HepG2 (cell line): Measurements from ENCODE around the gene SPINT4. TPM values are rescaled to one million over a fixed set of nuclear protein-coding genes. Genes with fewer than 3 reads are reported as not detected.

Experiments
- ATAC-seq: fragments of 200-7000 bp; cut with Tn5 transposase; 3 replicates; pipeline ENCODE4 v1.9.1; 2020; ENCODE audit warnings: mild to moderate bottlenecking, moderate library complexity
- BruUV-seq: library from RNA; stranded (reverse); fragments of 400-500 nt; replicated peaks from 2 replicates; lab custom pipeline; 2021; lab: Mats Ljungman, UMichigan
- CTCF ChIA-PET: fragments of 300-600 bp; formaldehyde crosslinking; extraction: SDS; loops from one replicate; lab custom pipeline; 2021; ENCODE audit warnings: low total read pairs, inconsistent platforms, low intra/inter-chr PET ratio; lab: Yijun Ruan, JAX
- POLR2A ChIA-PET: fragments of 350-600 bp; sonication (Branson Sonifier 250); formaldehyde crosslinking; loops from one replicate; lab custom pipeline; 2020; ENCODE audit warnings: antibody characterized with exemption, inconsistent platforms; lab: Yijun Ruan, JAX
- DNase-seq: peaks from one replicate; pipeline ENCODE4 v3.0.0-alpha.2; 2015; ENCODE audit warnings: low spot score
- FAIRE-seq: peaks from 3 replicates; lab custom pipeline; 2011; peaks lifted over from hg19 to GRCh38; lab: Jason Lieb, UNC
- H2AFZ ChIP-seq: one replicate; pipeline ENCODE4 v1.6.1; 2011; ENCODE audit warnings: low read length, inconsistent platforms
- H3K27ac ChIP-seq: fragments of 300-600 bp; 3 replicates; pipeline ENCODE4 v1.8.0; 2011; ENCODE audit warnings: mixed run types, mild to moderate bottlenecking, mixed read lengths, low read length, inconsistent platforms; ENCODE audit not compliant: insufficient read depth; ENCODE audit errors: extremely low read length
- H3K27me3 ChIP-seq, 2 experiments: fragments of 200-600 bp in 1 of 2; 2 replicates in 1 of 2; 3 replicates in 1 of 2; pipeline versions ENCODE4 v1.6.0 to v1.8.0; 2011; ENCODE audit warnings: low read length in 2 of 2, mild to moderate bottlenecking in 2 of 2, moderate library complexity in 2 of 2, inconsistent platforms in 1 of 2; ENCODE audit not compliant: insufficient read depth in 2 of 2, control insufficient read depth in 1 of 2
- H3K36me3 ChIP-seq, 2 experiments: fragments of 200-600 bp in 1 of 2; replicated peaks in 1 of 2; 2 replicates in 1 of 2; 3 replicates in 1 of 2; pipeline versions ENCODE4 v1.5.1 to v1.8.0; 2011; ENCODE audit warnings: low read length in 2 of 2, inconsistent platforms in 1 of 2; ENCODE audit not compliant: insufficient read depth in 2 of 2, control insufficient read depth in 1 of 2
- H3K4me1 ChIP-seq: 2 replicates; pipeline ENCODE4 v1.5.1; 2012; ENCODE audit warnings: low read length, inconsistent platforms; ENCODE audit not compliant: insufficient read depth
- H3K4me2 ChIP-seq: 2 replicates; pipeline ENCODE4 v1.6.0; 2011; ENCODE audit warnings: low read depth, low read length, inconsistent platforms
- H3K4me3 ChIP-seq, 3 experiments: fragments of 200-600 bp in 1 of 3; sonication (generic), shearing (Covaris generic) in 1 of 3; replicated peaks in 1 of 3; 2 replicates each; pipeline ENCODE4 v1.5.1; 2011 to 2016; ENCODE audit warnings: low read length in 3 of 3, inconsistent platforms in 2 of 3, low read depth in 2 of 3, mild to moderate bottlenecking in 2 of 3, control low read depth in 1 of 3, mixed read lengths in 1 of 3; ENCODE audit not compliant: insufficient read depth in 1 of 3
- H3K79me2 ChIP-seq: one replicate; pipeline ENCODE4 v1.6.1; 2011; ENCODE audit warnings: low read length, inconsistent platforms; ENCODE audit not compliant: insufficient read depth
- H3K9ac ChIP-seq: 2 replicates; pipeline ENCODE4 v1.6.0; 2011; ENCODE audit warnings: mild to moderate bottlenecking, low read depth, low read length, inconsistent platforms; ENCODE audit not compliant: insufficient read depth
- H3K9me3 ChIP-seq: 2 replicates; pipeline ENCODE4 v1.5.1; 2012; ENCODE audit warnings: mild to moderate bottlenecking, low read length
- H4K20me1 ChIP-seq: 2 replicates; pipeline ENCODE4 v1.6.0; 2011; ENCODE audit warnings: inconsistent platforms, mild to moderate bottlenecking, low read length, moderate library complexity; ENCODE audit not compliant: insufficient read depth
- ELF4 ChIP-seq: sonication (generic); formaldehyde crosslinking; IDR thresholded peaks from 2 replicates; pipeline ENCODE4 v1.5.0; 2020; ENCODE audit warnings: missing genetic modification reagents, mild to moderate bottlenecking, moderate library complexity, borderline replicate concordance
- FOXJ3 ChIP-seq: sonication (generic); formaldehyde crosslinking; IDR thresholded peaks from 2 replicates; pipeline ENCODE4 v1.4.0; 2020; ENCODE audit warnings: missing genetic modification reagents, mild to moderate bottlenecking, borderline replicate concordance
- KLF13 ChIP-seq: sonication (generic); formaldehyde crosslinking; IDR thresholded peaks from 2 replicates; pipeline ENCODE4 v1.4.0; 2020; ENCODE audit warnings: mild to moderate bottlenecking, missing genetic modification reagents
- MED8 ChIP-seq: sonication (generic); formaldehyde crosslinking; IDR thresholded peaks from 2 replicates; pipeline ENCODE4 v1.8.1; 2023; ENCODE audit warnings: mild to moderate bottlenecking, missing genetic modification reagents; ENCODE audit not compliant: insufficient replicate concordance
- NR2F1 ChIP-seq, 2 experiments: fragments of 450-650 bp in 1 of 2; formaldehyde crosslinking in 1 of 2; IDR thresholded peaks; 2 replicates each; pipeline versions ENCODE4 v1.5.0 to v1.6.1; 2016 to 2020; ENCODE audit warnings: mild to moderate bottlenecking in 1 of 2, missing compliant biosample characterization in 1 of 2, missing genetic modification reagents in 1 of 2, moderate library complexity in 1 of 2
- STAT5B ChIP-seq: sonication (generic); formaldehyde crosslinking; IDR thresholded peaks from 2 replicates; pipeline ENCODE4 v1.4.0; 2020; ENCODE audit warnings: missing genetic modification reagents
- ZBTB2 ChIP-seq: sonication (generic); formaldehyde crosslinking; IDR thresholded peaks from 2 replicates; pipeline ENCODE4 v1.8.0; 2022; ENCODE audit warnings: low read depth, missing genetic modification reagents
- ZNF180 ChIP-seq: sonication (generic); formaldehyde crosslinking; IDR thresholded peaks from 2 replicates; pipeline ENCODE4 v1.4.0; 2020; ENCODE audit warnings: low read depth, missing genetic modification reagents, borderline replicate concordance
- ZNF207 ChIP-seq: fragments of 450-650 bp; IDR thresholded peaks from 2 replicates; pipeline ENCODE4 v1.6.1; 2016; ENCODE audit warnings: antibody characterized with exemption, borderline replicate concordance
- ZNF317 ChIP-seq: sonication (generic); formaldehyde crosslinking; IDR thresholded peaks from 2 replicates; pipeline ENCODE4 v1.5.0; 2020; ENCODE audit warnings: mild to moderate bottlenecking, missing genetic modification reagents
- ZNF652 ChIP-seq: IDR thresholded peaks from 2 replicates; pipeline ENCODE4 v1.6.1; 2016; ENCODE audit warnings: low read depth, borderline replicate concordance
- ZNF746 ChIP-seq: sonication (generic); formaldehyde crosslinking; IDR thresholded peaks from 2 replicates; pipeline ENCODE4 v1.8.0; 2022; ENCODE audit warnings: mild to moderate bottlenecking, missing genetic modification reagents
- WGBS: methylation state at CpG from one replicate; pipeline ENCODE4 v1.1.6; 2017; ENCODE audit warnings: low lambda C conversion rate; 5-methylcytosine and 5-hydroxymethylcytosine counted together
- in situ Hi-C: cut with HindIII; loops from 2 replicates; pipeline ENCODE4 v1.10.0; 2017; ENCODE audit warnings: low pct_unique_long_range_greater_than_20kb; ENCODE audit not compliant: extremely low pct_ligation_motif_present
- intact Hi-C: fragments of 100-400 bp; cut with micrococcal nuclease; formaldehyde crosslinking; loops from one replicate; pipeline ENCODE4 v1.10.0; 2022; ENCODE audit not compliant: unreplicated experiment
- polyA plus RNA-seq, 8 experiments: library from polyadenylated mRNA; depleted of rRNA in 3 of 8; stranded (reverse) in 7 of 8; unstranded in 1 of 8; fragments of >200 nt; fragmentation: Illumina TruSeq in 4 of 8; extraction: Trizol in 4 of 8; gene quantifications; 2 replicates each; pipeline versions ENCODE4 v1.2.1 to v1.2.3, GENCODE V29; 2011 to 2016; ENCODE audit warnings: low read depth in 4 of 8, missing spikeins in 1 of 8, mixed read lengths in 1 of 8; ENCODE audit not compliant: insufficient read depth in 1 of 8
- total RNA-seq, 5 experiments: library from RNA; depleted of rRNA; stranded (reverse); fragments of >200 nt; fragmentation: Illumina TruSeq; extraction: Trizol; gene quantifications; 2 replicates each; pipeline ENCODE4 v1.2.3, GENCODE V29; 2016; ENCODE audit warnings: low read depth in 1 of 5

SPINT4 gene
- total and polyA plus RNA-seq, 2 of the 13 experiments (the other 11 are each of a cell fraction or from before 2014, with no cell fraction given): not detected

GRCh38 chr20:45772693-45773092, 50.5 kb downstream of the SPINT4 start:
- ChIA-PET CTCF (interaction anchor here (3.6 kb wide), 1 partner anchor 180 kb away, joined by 95 read pairs; no protein-coding TSS in a partner anchor), POLR2A (no interaction called here)
- H3K27me3 ChIP-seq: peaks cover 2 to 15% of the 10 kb centered on the region in 2 experiments; a peak in 3 of 5 replicates
- no peak overlapping the region for H2AFZ ChIP-seq
- H3K4me2 ChIP-seq: no peak overlapping the region
- no peaks in the 10 kb centered on the region for H3K79me2 ChIP-seq
- TF ChIP-seq NR2F1 (CRISPR knock-in tag; IDR thresholded peaks at IDR 0.05) (no peak), ELF4 (CRISPR knock-in tag) (no peak), ZNF207 (no peak), STAT5B (no peak), ZNF180 (no peak), ZNF317 (CRISPR knock-in tag) (no peak), KLF13 (no peak), MED8 (no peak), ZNF652 (CRISPR knock-in tag) (no peak), FOXJ3 (no peak), ZNF746 (CRISPR knock-in tag) (no peak), ZBTB2 (no peak)
- in situ Hi-C loops: loop anchor here (5.0 kb wide), 4 partner anchors 175 to 455 kb away; partner anchors contain the start of gene EPPIN
- no peak overlapping the region for H3K4me3 ChIP-seq
- DNase-seq (no peak), FAIRE-seq (no peak), ATAC-seq (no peak)
- no peaks in the 10 kb centered on the region for H3K36me3 ChIP-seq
- no peaks in the 10 kb centered on the region for H4K20me1 ChIP-seq
- H3K4me1 ChIP-seq: peaks cover 15% of the 10 kb centered on the region
- no peaks in the 10 kb centered on the region for H3K9me3 ChIP-seq
- 10% methylated on average over 3 of the region's 3 CpGs for WGBS
- no TSS peak for BruUV-seq
- intact Hi-C loops: loop anchor here (5.0 kb wide), 2 partner anchors 335 to 410 kb away; partner anchors contain the start of gene SYS1
- H3K27ac ChIP-seq: no peak overlapping the region
- no peak overlapping the region for H3K9ac ChIP-seq
